H1 (cell line): ENCODE results near the gene CCDC88C. TPM values are rescaled to one million over a fixed set of nuclear protein-coding genes. Genes with fewer than 3 reads are reported as not detected.

Experiments
- CTCF ChIA-PET: fragments of 300-600 bp; sonication (Branson Sonifier 250); formaldehyde crosslinking; loops from one replicate; lab custom pipeline; 2021; ENCODE audit not compliant: partially characterized antibody; lab: Charles Lee
- POLR2A ChIA-PET: fragments of 300-600 bp; sonication (Branson Sonifier 250); formaldehyde crosslinking; loops from one replicate; lab custom pipeline; 2021; ENCODE audit warnings: inconsistent platforms; ENCODE audit not compliant: partially characterized antibody; lab: Charles Lee
- DNase-seq, 2 experiments: peaks; one replicate each; pipeline versions ENCODE4 v3.0.0 to v3.0.0-alpha.2; 2010 to 2022; ENCODE audit warnings: low spot score in 2 of 2, low read depth in 1 of 2, mixed read lengths in 1 of 2
- FAIRE-seq: peaks from 2 replicates; lab custom pipeline; 2011; peaks lifted over from hg19 to GRCh38; lab: Jason Lieb, UNC
- H2AFZ ChIP-seq: 2 replicates; pipeline ENCODE4 v1.8.1; 2012; ENCODE audit warnings: low read length, inconsistent platforms
- H2AK5ac ChIP-seq: 2 replicates; pipeline ENCODE4 v1.6.1; 2013; ENCODE audit warnings: low read depth, low read length
- H2BK120ac ChIP-seq: replicated peaks from 2 replicates; pipeline ENCODE3; 2013; ENCODE audit warnings: low read depth, low read length, inconsistent platforms
- H2BK12ac ChIP-seq: 2 replicates; pipeline ENCODE4 v1.6.1; 2013; ENCODE audit warnings: low read depth, low read length
- H2BK15ac ChIP-seq: 2 replicates; pipeline ENCODE4 v1.6.1; 2013; ENCODE audit warnings: low read length
- H2BK20ac ChIP-seq: 2 replicates; pipeline ENCODE4 v1.6.1; 2013; ENCODE audit warnings: low read length
- H2BK5ac ChIP-seq: 2 replicates; pipeline ENCODE4 v1.6.1; 2013; ENCODE audit warnings: low read depth, low read length
- H3K14ac ChIP-seq: 2 replicates; pipeline ENCODE4 v1.6.1; 2013; ENCODE audit warnings: inconsistent platforms; ENCODE audit not compliant: insufficient read length
- H3K18ac ChIP-seq: 2 replicates; pipeline ENCODE4 v1.6.1; 2013; ENCODE audit warnings: low read length; ENCODE audit errors: extremely low read depth
- H3K23ac ChIP-seq: 2 replicates; pipeline ENCODE4 v1.6.1; 2013; ENCODE audit warnings: inconsistent platforms; ENCODE audit not compliant: insufficient read length
- H3K23me2 ChIP-seq: 2 replicates; pipeline ENCODE4 v1.6.1; 2013; ENCODE audit warnings: low read depth, low read length
- H3K27ac ChIP-seq: 2 replicates; pipeline ENCODE4 v1.6.1; 2011; ENCODE audit warnings: low read depth, low read length, inconsistent platforms
- H3K27me3 ChIP-seq, 4 experiments: replicated peaks in 1 of 4; 1 replicate in 1 of 4; 2 replicates in 3 of 4; pipeline versions ENCODE4 v1.6.1 to v1.8.1; 2011 to 2013; ENCODE audit warnings: low read length in 3 of 4, mild to moderate bottlenecking in 3 of 4, inconsistent platforms in 2 of 4, mixed read lengths in 2 of 4, moderate library complexity in 1 of 4; ENCODE audit not compliant: control insufficient read depth in 3 of 4, insufficient read depth in 3 of 4; ENCODE audit errors: extremely low read depth in 1 of 4
- H3K36me3 ChIP-seq, 4 experiments: 2 replicates each; pipeline versions ENCODE4 v1.6.1 to v1.8.1; 2011 to 2013; ENCODE audit warnings: mild to moderate bottlenecking in 4 of 4, low read length in 3 of 4, moderate library complexity in 2 of 4, control low read depth in 1 of 4, inconsistent platforms in 1 of 4; ENCODE audit not compliant: insufficient read depth in 4 of 4, control insufficient read depth in 2 of 4
- H3K4ac ChIP-seq: replicated peaks from 2 replicates; pipeline ENCODE3; 2013; ENCODE audit warnings: low read length, low read depth, mixed read lengths, inconsistent platforms; ENCODE audit not compliant: insufficient read length
- H3K4me1 ChIP-seq, 4 experiments: replicated peaks in 1 of 4; 1 replicate in 1 of 4; 2 replicates in 3 of 4; pipeline versions ENCODE4 v1.6.1 to v1.8.1; 2011 to 2013; ENCODE audit warnings: low read length in 3 of 4, inconsistent platforms in 2 of 4, mixed read lengths in 1 of 4; ENCODE audit not compliant: insufficient read depth in 4 of 4, control insufficient read depth in 3 of 4
- H3K4me2 ChIP-seq, 2 experiments: 2 replicates each; pipeline versions ENCODE4 v1.6.1 to v1.8.1; 2011 to 2013; ENCODE audit warnings: low read depth in 2 of 2, low read length in 2 of 2, control low read depth in 1 of 2, inconsistent platforms in 1 of 2, mild to moderate bottlenecking in 1 of 2; ENCODE audit not compliant: insufficient read depth in 1 of 2
- H3K4me3 ChIP-seq, 4 experiments: fragments of 200-600, 300-600 bp in 1 of 4; sonication (generic), shearing (Covaris generic), sonication (Bioruptor Twin) in 1 of 4; 2 replicates each; pipeline versions ENCODE4 v1.5.1 to v1.8.1; 2011 to 2016; ENCODE audit warnings: low read length in 4 of 4, low read depth in 3 of 4, control low read depth in 2 of 4, inconsistent platforms in 2 of 4, mild to moderate bottlenecking in 2 of 4, mixed read lengths in 1 of 4, moderate library complexity in 1 of 4; ENCODE audit not compliant: insufficient read depth in 2 of 4; ENCODE audit errors: extremely low read depth in 1 of 4
- H3K56ac ChIP-seq: replicated peaks from 2 replicates; pipeline ENCODE3; 2013; ENCODE audit warnings: low read depth, mild to moderate bottlenecking, mixed read lengths, low read length, inconsistent platforms; ENCODE audit not compliant: insufficient read length
- H3K79me1 ChIP-seq: 2 replicates; pipeline ENCODE4 v1.6.1; 2013; ENCODE audit warnings: low read depth, low read length, control low read depth
- H3K79me2 ChIP-seq, 2 experiments: 2 replicates each; pipeline versions ENCODE4 v1.6.1 to v1.8.1; 2012 to 2013; ENCODE audit warnings: low read length in 2 of 2, mild to moderate bottlenecking in 2 of 2, inconsistent platforms in 1 of 2; ENCODE audit not compliant: insufficient read depth in 2 of 2, control insufficient read depth in 1 of 2
- H3K9ac ChIP-seq, 4 experiments: replicated peaks in 1 of 4; 1 replicate in 1 of 4; 2 replicates in 3 of 4; pipeline versions ENCODE4 v1.6.1 to v1.8.1; 2011 to 2013; ENCODE audit warnings: low read depth in 3 of 4, low read length in 3 of 4, control low read depth in 2 of 4, mild to moderate bottlenecking in 2 of 4, moderate library complexity in 2 of 4, inconsistent platforms in 1 of 4; ENCODE audit errors: extremely low read depth in 1 of 4
- H3K9me3 ChIP-seq, 2 experiments: 2 replicates each; pipeline versions ENCODE4 v1.6.1 to v1.8.1; 2012 to 2013; ENCODE audit warnings: mild to moderate bottlenecking in 2 of 2, moderate library complexity in 2 of 2, control low read depth in 1 of 2, inconsistent platforms in 1 of 2, low read depth in 1 of 2, low read length in 1 of 2, mixed read lengths in 1 of 2; ENCODE audit not compliant: insufficient read depth in 2 of 2
- H4K20me1 ChIP-seq, 2 experiments: replicated peaks in 1 of 2; 2 replicates each; pipeline versions ENCODE3 to v1.8.1; 2011 to 2013; ENCODE audit warnings: inconsistent platforms in 2 of 2, low read length in 2 of 2, mild to moderate bottlenecking in 1 of 2; ENCODE audit not compliant: insufficient read depth in 2 of 2, control insufficient read depth in 1 of 2
- H4K5ac ChIP-seq: 2 replicates; pipeline ENCODE4 v1.6.1; 2013; ENCODE audit warnings: low read length, low read depth, mixed read lengths, inconsistent platforms; ENCODE audit not compliant: insufficient read length
- H4K8ac ChIP-seq: 2 replicates; pipeline ENCODE4 v1.8.0; 2013; ENCODE audit warnings: mild to moderate bottlenecking, moderate library complexity, low read length, inconsistent platforms; ENCODE audit not compliant: insufficient read depth; ENCODE audit errors: extremely low read depth
- H4K91ac ChIP-seq: replicated peaks from 2 replicates; pipeline ENCODE3; 2013; ENCODE audit warnings: low read length, mixed read lengths, inconsistent platforms; ENCODE audit not compliant: insufficient read length
- CEBPB ChIP-seq: IDR thresholded peaks from 2 replicates; pipeline ENCODE4 v1.6.1; 2012; ENCODE audit warnings: low read depth, low read length
- EP300 ChIP-seq, 2 experiments: IDR thresholded peaks; 1 replicate in 1 of 2; 2 replicates in 1 of 2; pipeline ENCODE4 v1.6.1; 2011 to 2012; ENCODE audit warnings: low read depth in 2 of 2, low read length in 2 of 2, mild to moderate bottlenecking in 2 of 2, borderline replicate concordance in 1 of 2, inconsistent platforms in 1 of 2, moderate library complexity in 1 of 2
- EZH2 ChIP-seq: fragments of 200-600 bp; sonication (generic); IDR thresholded peaks from 2 replicates; pipeline ENCODE4 v1.7.1; 2012; ENCODE audit warnings: low read depth, mild to moderate bottlenecking, moderate library complexity, low read length, inconsistent platforms; ENCODE audit not compliant: severe bottlenecking
- GABPA ChIP-seq: IDR thresholded peaks from 2 replicates; pipeline ENCODE4 v1.6.1; 2011; ENCODE audit warnings: mild to moderate bottlenecking, low read length, moderate library complexity, borderline replicate concordance; ENCODE audit not compliant: insufficient read depth
- GTF2F1 ChIP-seq: IDR thresholded peaks from 2 replicates; pipeline ENCODE4 v1.6.1; 2012; ENCODE audit warnings: low read depth, low read length, improper control_type of control experiment, borderline replicate concordance
- PHF8 ChIP-seq: fragments of 200-600 bp; sonication (generic); conservative IDR thresholded peaks from 2 replicates; pipeline ENCODE4 v1.7.1; 2012; ENCODE audit warnings: low read depth, mild to moderate bottlenecking, inconsistent platforms, low read length, moderate library complexity
- RNF2 ChIP-seq: fragments of 200-900, 300-1000 bp; sonication (generic); IDR thresholded peaks from 2 replicates; pipeline ENCODE4 v1.7.1; 2016; ENCODE audit warnings: borderline replicate concordance, low read depth, mild to moderate bottlenecking, antibody characterized with exemption, low read length; ENCODE audit not compliant: poor library complexity, severe bottlenecking; ENCODE audit errors: missing control alignments
- SAP30 ChIP-seq: fragments of 300-600 bp; sonication (generic); IDR thresholded peaks from 2 replicates; pipeline ENCODE4 v1.7.1; 2012; ENCODE audit warnings: low read length, moderate library complexity, mild to moderate bottlenecking, inconsistent platforms; ENCODE audit not compliant: insufficient read depth, insufficient replicate concordance
- SP4 ChIP-seq: IDR thresholded peaks from 2 replicates; pipeline ENCODE4 v1.6.1; 2012; ENCODE audit warnings: low read length, inconsistent platforms
- TCF12 ChIP-seq: IDR thresholded peaks from 2 replicates; pipeline ENCODE4 v1.6.1; 2011; ENCODE audit warnings: low read depth, mild to moderate bottlenecking, low read length
- WGBS, 2 experiments: shearing (Covaris generic) in 1 of 2; methylation state at CpG; one replicate each; pipeline versions ENCODE4 v1.1.6 to v1.1.7; 2013 to 2015; ENCODE audit warnings: low lambda C conversion rate in 2 of 2, mixed read lengths in 2 of 2, inconsistent platforms in 1 of 2, low coverage in 1 of 2, missing lambda C conversion rate in 1 of 2; ENCODE audit not compliant: insufficient replicate concordance in 2 of 2, insufficient coverage in 1 of 2, insufficient read length in 1 of 2; ENCODE audit errors: extremely low coverage in 1 of 2, missing lambda C conversion rate in 1 of 2; 5-methylcytosine and 5-hydroxymethylcytosine counted together
- polyA plus RNA-seq, 7 experiments: library from polyadenylated mRNA; depleted of rRNA in 3 of 7; stranded (reverse) in 5 of 7; unstranded in 2 of 7; fragments of >200 nt in 5 of 7; fragments of 200-250 nt in 2 of 7; gene quantifications; 1 replicate in 5 of 7; 2 replicates in 1 of 7; 4 replicates in 1 of 7; pipeline versions ENCODE4 v1.2.1 to v1.2.3, GENCODE V29; 2011 to 2013; ENCODE audit warnings: missing spikeins in 2 of 7, mixed read lengths in 2 of 7
- total RNA-seq: library from RNA; stranded (reverse); fragmentation: NEBNext Ultra II Directional; extraction: Animal tissue kit (Norgen Biotek cat#: 25700); gene quantifications from 2 replicates; pipeline ENCODE4 v1.2.1, GENCODE V29; 2021

The CCDC88C gene
- total and polyA plus RNA-seq, 2 of the 8 experiments (the other 6 are each of a cell fraction or from before 2014, with no cell fraction given), result 10.3 to 57.7 TPM

DNA sequence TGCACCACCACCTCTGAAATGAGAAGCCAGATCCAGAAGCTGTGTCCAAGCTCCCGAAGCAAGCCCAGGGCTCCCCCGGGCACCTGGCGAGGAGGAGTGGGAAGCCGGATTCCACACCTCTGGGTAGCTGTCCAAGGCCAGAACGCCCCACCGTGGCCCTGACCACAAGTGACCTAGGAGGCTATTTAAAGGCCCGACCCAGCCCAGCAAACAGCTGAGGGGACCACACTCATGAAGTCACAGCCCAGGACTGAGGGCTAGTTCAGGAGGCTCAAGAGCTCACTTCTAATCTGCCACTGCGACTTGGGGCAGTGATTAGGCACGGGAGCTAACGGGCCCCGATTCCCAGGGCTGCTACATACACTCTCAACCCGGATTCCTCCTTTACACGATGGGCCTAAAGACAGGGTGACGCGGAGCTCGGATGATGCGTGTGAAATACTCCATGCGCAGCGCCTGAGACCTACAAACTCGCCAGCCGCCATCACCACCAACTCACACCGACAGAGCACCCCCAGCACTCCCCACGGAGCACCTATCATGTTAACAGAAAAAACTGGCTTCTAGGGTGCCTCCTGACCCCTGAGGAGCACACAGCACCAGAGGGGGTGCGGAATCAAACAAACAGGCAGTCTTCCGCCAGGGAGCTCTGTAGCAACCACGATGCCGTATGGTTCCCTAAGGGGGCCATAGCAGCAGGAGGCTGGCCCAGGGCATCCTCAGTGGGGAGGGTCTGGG, 89.1 kb downstream of the CCDC88C start:
- Histone ChIP-seq H2BK20ac (no peak overlapping the region), H3K18ac (no peak overlapping the region), H4K5ac (no peak overlapping the region), H3K4me3 (no peak overlapping the region), H3K14ac (no peak overlapping the region), H3K9me3 (no peaks in the 10 kb centered on the region), H3K4me1 (peaks cover 0 to 2% (median 0%) of the 10 kb centered on the region in 4 experiments; a peak in 2 of 7 replicates), H2BK120ac (no peak overlapping the region), H3K4ac (no peak overlapping the region), H4K20me1 (peaks cover 0 to 3% of the 10 kb centered on the region in 2 experiments), H3K23me2 (no peaks in the 10 kb centered on the region), H3K4me2 (no peak overlapping the region), H3K9ac (no peak overlapping the region), H2BK15ac (no peak overlapping the region), H4K8ac (no peak overlapping the region; the same call in 1 of the 2 replicates), H2BK5ac (no peak overlapping the region), H2BK12ac (no peak overlapping the region), H3K56ac (no peak overlapping the region), H3K27ac (no peak overlapping the region), H2AFZ (no peak overlapping the region), H3K23ac (no peak overlapping the region), H3K36me3 (peaks cover 2 to 10% (median 4%) of the 10 kb centered on the region in 4 experiments; a peak in 5 of 8 replicates), H3K79me1 (no peaks in the 10 kb centered on the region), H3K27me3 (no peaks in the 10 kb centered on the region), H4K91ac (no peak overlapping the region), H3K79me2 (no peaks in the 10 kb centered on the region), H2AK5ac (no peak overlapping the region)
- DNase-seq (no peak), FAIRE-seq (no peak)
- ChIA-PET POLR2A (interaction anchor here (1.1 to 1.2 kb wide), 2 partner anchors 92 to 126 kb away, joined by 3 read pairs; no protein-coding TSS in a partner anchor), CTCF (interaction anchor here (0.6 to 5.5 kb wide), 13 partner anchors 10 to 99 kb away, joined by 3 to 51 read pairs (median 9); partner anchors contain the start of gene CCDC88C)
- WGBS, 2 experiments, result 87% methylated on average over 25 of the region's 27 CpGs; no CpG with 5 or more reads in 1 of the 2 experiments
- TF ChIP-seq SP4 (no peak), GABPA (no peak), PHF8 (no peak), GTF2F1 (no peak), EZH2 (no peak), SAP30 (no peak), EP300 (IDR thresholded peaks at IDR 0.05; ENCODE audit: borderline replicate concordance in 1 of 2, low read depth in 2 of 2, low read length in 2 of 2) (no peak), RNF2 (no peak), CEBPB (no peak), TCF12 (no peak)
